Measurements from ENCODE around the gene MYH6. TPM values are rescaled to one million over a fixed set of nuclear protein-coding genes. Genes with fewer than 3 reads are reported as not detected.

The MYH6 gene
- total RNA-seq, 2 experiments from 2014 or later = 0.23 to 1.0 TPM

DNA sequence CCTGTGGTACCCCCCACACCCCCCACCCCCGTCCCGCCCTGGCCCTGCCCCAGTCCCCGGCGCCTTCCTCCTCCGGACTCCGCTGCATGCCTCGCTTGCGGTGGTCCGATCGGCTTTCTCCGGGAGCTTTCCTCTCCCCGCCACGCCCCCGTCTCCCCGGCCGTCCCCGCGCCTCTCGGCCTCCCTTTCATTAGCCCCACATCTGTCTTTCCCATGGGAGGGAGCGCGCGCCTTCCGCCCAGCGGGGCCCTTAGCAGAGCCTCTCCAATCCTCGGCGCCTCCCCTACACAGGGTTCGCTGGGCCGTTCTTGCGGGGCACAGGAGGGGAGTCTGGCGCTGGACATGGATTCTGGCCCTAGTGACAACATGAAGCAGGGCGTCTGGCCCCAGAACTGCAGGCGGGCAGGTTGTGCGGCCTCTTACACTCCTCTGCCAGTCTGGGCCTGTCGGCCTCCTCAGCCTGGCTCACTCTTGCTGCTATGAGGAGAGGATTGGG, 41.6 kb downstream of the MYH6 start:
- DNase-seq (no peak), ATAC-seq (no peak)
- Mint-ChIP-seq H3K4me1 (peaks cover 4% of the 10 kb centered on the region), H3K27me3 (peaks cover 41% of the 10 kb centered on the region), H3K27ac (no peak overlapping the region), H3K36me3 (no peaks in the 10 kb centered on the region), H3K9me3 (ENCODE audit: low read depth) (no peaks in the 10 kb centered on the region), H3K4me3 (no peak overlapping the region)
- CTCF ChIA-PET = interaction anchor here (0.6 to 1.7 kb wide), 2 partner anchors 11 to 183 kb away, joined by 3 read pairs; partner anchors contain the start of genes CMTM5 and SLC7A8

DNA sequence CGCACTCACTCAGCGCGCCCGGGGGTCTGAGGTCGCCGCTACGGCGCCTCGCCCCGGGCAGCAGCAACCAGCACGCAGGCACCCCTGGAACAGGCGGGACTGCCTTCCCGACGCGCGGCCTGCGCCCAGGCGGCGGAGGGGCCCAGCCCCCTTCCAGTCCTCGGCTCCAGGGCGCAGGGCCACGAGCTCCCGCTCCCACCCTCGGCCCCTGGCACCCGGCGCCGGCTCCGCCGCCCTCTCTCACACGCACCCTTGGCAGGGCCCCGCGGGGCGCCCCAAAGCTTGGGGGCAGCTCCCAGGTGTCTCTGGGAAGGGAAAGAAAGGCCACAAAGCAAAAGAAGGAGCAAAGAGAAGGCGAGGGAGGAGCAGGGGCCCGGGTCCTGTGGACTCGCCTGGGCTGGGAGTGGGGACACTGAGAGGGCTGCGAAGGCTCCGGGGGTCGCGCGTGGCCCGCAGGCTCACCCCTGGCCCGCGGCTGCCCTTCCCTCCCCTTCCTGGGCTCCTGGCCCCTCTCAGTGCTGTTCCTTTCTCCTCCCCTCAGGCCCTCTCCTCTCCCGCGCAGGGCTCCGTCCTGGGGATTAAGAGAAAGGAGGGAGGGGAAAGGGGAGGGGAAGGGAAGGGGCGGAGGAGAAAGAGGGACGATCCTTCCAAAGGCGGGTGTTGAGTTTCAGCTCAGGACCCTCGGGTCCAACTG, 42.2 kb downstream of the MYH6 start:
- no peak overlapping the region for H3K27ac Mint-ChIP-seq
- H3K4me1 Mint-ChIP-seq = peaks cover 3% of the 10 kb centered on the region
- CTCF ChIA-PET = no interaction called here
- no peak for ATAC-seq
- peaks cover 40% of the 10 kb centered on the region for H3K27me3 Mint-ChIP-seq
- DNase-seq = no peak
- no peaks in the 10 kb centered on the region for H3K36me3 Mint-ChIP-seq
- H3K9me3 Mint-ChIP-seq (ENCODE audit: low read depth) = no peaks in the 10 kb centered on the region
- H3K4me3 Mint-ChIP-seq = no peak overlapping the region

DNA sequence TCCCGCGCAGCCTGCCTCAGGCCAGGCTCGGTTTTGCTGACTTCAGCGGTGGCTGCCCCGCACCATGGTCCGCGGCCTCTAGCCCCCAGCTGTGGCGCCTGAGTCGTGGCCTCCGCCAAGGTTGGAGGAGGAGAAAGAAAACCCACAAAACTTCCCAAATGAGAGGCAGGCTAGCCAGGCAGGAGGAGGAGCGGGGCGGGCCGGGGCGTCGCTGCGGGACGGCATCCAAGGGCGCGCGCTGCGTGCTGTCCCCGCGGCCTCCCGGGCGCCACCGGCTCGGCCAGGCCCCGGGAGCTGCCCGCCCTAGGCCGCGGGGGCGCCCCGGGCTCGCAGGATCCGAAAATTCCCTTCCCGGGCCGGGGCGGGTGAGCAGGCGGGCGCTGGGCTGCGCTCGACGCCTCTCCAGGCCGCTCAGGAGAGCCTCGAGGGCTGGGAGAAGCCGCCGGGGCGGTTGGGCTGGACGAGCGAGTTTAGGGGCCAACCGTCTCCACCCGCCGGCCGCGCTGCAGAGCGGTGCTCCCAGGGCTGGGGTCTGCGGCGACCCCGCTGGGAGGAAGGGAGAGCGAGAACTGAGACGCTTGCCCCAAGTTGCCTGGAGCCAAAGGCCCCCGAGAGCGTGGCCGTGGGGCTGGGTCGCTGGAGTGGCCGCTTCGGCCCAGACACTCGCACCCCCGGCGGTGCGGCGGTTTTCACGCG, 42.9 kb downstream of the MYH6 start, which contains the start of gene EFS:
TSS of gene EFS (minus strand) at position 137 of the 696 bp plus-strand sequence. CDS start 147 bp downstream, outside the sequence.
- peaks cover 40% of the 10 kb centered on the region for H3K27me3 Mint-ChIP-seq
- DNase-seq = no peak
- H3K27ac Mint-ChIP-seq = no peak within 1 kb of the TSS

DNA sequence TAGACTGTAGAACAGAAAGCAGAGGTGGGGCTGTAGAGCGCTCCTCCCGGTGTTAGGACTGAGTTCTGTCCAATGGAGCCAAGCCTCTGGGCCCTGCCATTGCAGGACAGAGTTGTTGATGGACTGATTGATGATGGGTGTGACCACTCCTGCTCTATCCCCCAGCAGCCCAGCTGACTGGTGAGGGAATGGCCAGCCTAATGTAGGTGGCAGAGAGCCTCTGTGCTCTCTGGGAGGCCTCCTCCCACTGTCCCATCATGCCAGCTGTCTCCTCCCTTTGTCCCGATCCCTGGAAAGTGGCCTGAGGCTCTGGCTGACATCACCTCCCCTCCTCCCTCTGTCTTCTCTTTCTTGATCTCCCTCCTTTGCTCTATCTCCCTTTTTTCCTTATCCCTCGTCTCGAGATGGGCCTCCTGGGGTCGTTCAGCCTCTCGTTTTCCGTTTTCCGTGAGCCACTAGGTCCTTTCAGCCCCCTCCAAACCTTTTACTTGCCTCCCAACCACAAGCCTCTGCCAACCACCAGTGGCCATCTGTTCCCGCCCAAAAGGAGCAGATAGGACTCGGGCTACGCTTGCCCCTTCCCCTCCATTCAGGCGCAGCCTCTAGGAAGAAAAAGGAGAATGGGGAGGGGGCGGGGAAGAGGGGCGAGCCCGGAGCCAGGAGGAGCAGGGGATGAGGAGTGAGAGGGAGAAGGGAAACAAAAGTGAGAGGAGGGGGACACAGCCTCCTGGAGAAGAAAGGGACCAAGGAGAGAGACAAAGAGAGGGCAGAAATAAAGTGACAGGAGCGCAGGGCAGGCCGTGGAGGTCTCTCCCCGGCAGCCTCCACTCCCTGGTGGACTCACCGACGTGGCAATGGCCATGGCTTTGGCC, 43.7 kb downstream of the MYH6 start:
- DNase-seq (no peak), ATAC-seq (no peak)
- no peaks in the 10 kb centered on the region for H3K9me3 Mint-ChIP-seq (ENCODE audit: low read depth)
- H3K36me3 Mint-ChIP-seq = no peaks in the 10 kb centered on the region
- CTCF ChIA-PET = no interaction called here
- H3K4me3 Mint-ChIP-seq = no peak overlapping the region
- peaks cover 3% of the 10 kb centered on the region for H3K4me1 Mint-ChIP-seq
- peaks cover 40% of the 10 kb centered on the region for H3K27me3 Mint-ChIP-seq
- H3K27ac Mint-ChIP-seq = no peak overlapping the region

More for the DNA sequence above, 42.9 kb downstream of the MYH6 start, which contains the start of gene EFS:
- no peak within 1 kb of the TSS for H3K4me3 Mint-ChIP-seq
- H3K36me3 Mint-ChIP-seq = no peaks in the 10 kb centered on the region
- peaks cover 3% of the 10 kb centered on the region for H3K4me1 Mint-ChIP-seq
- CTCF ChIA-PET = no interaction called here
- ATAC-seq = no peak
- H3K9me3 Mint-ChIP-seq (ENCODE audit: low read depth) = no peaks in the 10 kb centered on the region

DNA sequence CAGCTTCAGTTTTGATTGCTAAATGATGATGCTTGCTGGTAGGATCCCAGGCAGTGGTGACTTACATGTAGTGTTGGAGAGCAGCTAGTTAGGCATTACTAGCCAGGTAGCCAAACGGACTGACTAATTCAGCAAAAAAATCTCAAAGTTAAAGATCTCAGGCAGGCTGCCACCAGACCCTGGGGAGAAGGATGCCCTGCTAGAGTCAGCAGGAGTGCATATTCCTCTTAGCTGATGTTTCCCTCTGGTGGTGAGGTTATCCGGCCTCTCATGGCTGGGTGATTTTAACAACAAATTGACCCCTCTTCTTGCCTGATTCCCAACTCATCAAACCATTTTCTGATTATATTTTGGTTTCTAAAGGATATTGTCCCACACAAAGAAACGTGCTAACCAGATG, 45.9 kb downstream of the MYH6 start:
- Mint-ChIP-seq H3K27ac (no peak overlapping the region), H3K36me3 (no peaks in the 10 kb centered on the region), H3K9me3 (ENCODE audit: low read depth) (no peaks in the 10 kb centered on the region), H3K27me3 (peaks cover 27% of the 10 kb centered on the region), H3K4me1 (peaks cover 3% of the 10 kb centered on the region), H3K4me3 (no peak overlapping the region)
- no peak for ATAC-seq
- CTCF ChIA-PET = interaction anchor here (0.7 to 1.6 kb wide), 2 partner anchors 18 to 268 kb away, joined by 3 to 5 read pairs; partner anchors contain the start of gene ACIN1
- DNase-seq = no peak

DNA sequence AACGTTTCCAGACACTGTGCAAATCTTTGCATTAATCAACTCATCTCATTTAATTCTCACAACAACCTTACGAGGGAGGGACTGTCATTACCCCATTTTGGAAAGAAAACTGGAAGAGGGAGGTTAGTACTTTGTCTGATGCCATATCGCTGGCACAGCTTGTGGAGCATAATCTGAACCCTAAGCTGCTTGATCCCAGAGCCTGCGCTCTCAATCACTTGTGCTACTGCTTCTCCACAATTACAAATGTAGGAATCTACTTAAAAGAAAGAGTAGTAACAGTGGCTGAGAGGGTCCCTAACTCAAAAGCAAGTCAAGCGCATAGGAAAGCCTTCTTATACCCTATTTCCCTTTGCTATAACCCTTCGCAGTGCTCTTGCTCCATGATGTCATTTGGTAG, 46.3 kb downstream of the MYH6 start:
- no peak for DNase-seq
- H3K4me3 Mint-ChIP-seq = no peak overlapping the region
- CTCF ChIA-PET = interaction anchor here (1.6 kb wide), 1 partner anchor 19 kb away, joined by 5 read pairs; no protein-coding TSS in a partner anchor
- H3K27me3 Mint-ChIP-seq = peaks cover 23% of the 10 kb centered on the region
- H3K36me3 Mint-ChIP-seq = no peaks in the 10 kb centered on the region
- H3K27ac Mint-ChIP-seq = no peak overlapping the region
- no peak for ATAC-seq
- H3K4me1 Mint-ChIP-seq = peaks cover 3% of the 10 kb centered on the region
- H3K9me3 Mint-ChIP-seq (ENCODE audit: low read depth) = no peaks in the 10 kb centered on the region

DNA sequence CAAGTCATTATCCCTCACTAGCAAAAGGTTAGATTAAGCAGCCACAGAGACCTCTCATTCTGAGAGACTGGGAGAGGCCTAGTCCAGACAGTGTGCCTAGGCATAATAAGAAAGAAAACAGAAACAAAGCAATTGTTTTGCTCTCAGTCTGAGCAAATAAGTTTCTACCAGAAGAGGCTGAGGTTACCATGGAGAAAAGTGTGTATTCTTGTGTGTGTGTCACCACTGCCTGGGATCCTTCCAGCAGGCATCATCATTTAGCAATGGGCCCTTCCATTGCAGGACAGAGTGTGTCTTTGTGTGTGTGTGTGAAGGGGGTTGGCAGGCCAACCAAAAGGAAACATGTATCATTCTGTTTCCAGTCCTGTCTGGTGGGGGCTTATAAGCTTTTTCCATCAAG, 46.8 kb downstream of the MYH6 start:
- H3K36me3 Mint-ChIP-seq = no peaks in the 10 kb centered on the region
- H3K4me3 Mint-ChIP-seq = no peak overlapping the region
- peak; percentile 55 for ATAC-seq
- no peaks in the 10 kb centered on the region for H3K9me3 Mint-ChIP-seq (ENCODE audit: low read depth)
- peaks cover 22% of the 10 kb centered on the region for H3K27me3 Mint-ChIP-seq
- H3K27ac Mint-ChIP-seq = no peak overlapping the region
- DNase-seq = no peak
- CTCF ChIA-PET = interaction anchor here (1.6 to 1.9 kb wide), 2 partner anchors 19 to 35 kb away, joined by 5 read pairs; no protein-coding TSS in a partner anchor
- H3K4me1 Mint-ChIP-seq = peaks cover 3% of the 10 kb centered on the region

DNA sequence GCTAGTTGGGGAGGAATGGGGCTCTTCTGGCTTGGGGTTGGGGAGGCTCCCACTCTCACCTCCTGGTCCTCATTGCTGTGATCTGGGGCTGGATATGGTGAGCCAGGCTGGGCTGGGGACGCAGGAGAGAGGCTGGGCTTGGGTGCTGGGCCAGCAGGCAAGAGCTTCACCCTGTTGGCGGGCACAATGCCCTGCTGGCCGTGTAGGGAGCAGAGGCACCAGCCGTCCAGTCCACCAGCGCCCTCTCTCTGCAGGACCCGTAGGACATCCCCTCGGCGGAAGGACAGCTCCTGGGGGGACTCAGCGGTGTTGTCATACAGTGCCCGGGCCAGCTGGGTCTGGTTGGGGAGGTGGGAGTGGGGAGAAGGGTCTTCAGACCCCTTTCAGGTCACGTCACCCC, 47.6 kb downstream of the MYH6 start:
- Mint-ChIP-seq H3K4me3 (no peak overlapping the region), H3K4me1 (peaks cover 3% of the 10 kb centered on the region), H3K27ac (no peak overlapping the region), H3K9me3 (ENCODE audit: low read depth) (no peaks in the 10 kb centered on the region), H3K36me3 (no peaks in the 10 kb centered on the region), H3K27me3 (peaks cover 28% of the 10 kb centered on the region)
- ATAC-seq (no peak), DNase-seq (no peak)
- CTCF ChIA-PET = interaction anchor here (0.7 to 1.9 kb wide), 3 partner anchors 19 to 34 kb away, joined by 3 to 5 read pairs (median 3); no protein-coding TSS in a partner anchor

DNA sequence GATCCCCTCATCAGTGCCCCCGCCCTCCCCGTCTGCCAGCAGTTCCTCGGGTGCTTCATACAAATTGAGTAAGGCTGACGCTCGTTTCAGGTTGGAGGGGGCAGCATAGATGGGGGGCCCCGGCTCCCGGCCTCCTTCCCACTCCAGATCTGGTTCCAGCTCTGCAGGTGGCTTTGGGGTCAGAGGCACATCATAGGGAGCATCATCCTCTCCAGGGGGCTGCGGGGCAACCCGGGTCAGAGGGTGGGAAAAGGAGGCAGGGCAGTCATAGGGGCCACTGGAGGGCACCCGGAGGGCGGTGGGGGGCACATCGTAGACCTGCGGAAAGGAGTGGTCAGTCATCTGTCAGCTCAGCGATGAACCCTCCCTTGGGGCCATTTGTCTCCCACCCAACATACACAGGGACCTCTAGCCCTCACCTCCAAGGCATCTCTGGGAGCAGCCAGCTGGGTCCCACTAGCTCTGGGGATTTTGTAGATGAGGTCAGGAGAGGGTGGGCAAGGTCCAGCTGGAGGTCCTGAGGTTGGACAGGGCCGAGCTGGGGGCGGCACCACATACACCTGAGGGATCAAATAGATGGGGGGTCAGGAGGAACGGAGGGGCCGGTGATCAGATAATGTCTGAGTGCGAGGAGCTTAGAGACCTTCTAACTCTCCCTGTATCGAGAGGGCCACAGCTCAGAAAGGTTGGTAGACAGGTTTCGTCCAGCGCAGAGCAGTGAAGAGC, 48.2 kb downstream of the MYH6 start:
- ATAC-seq (no peak), DNase-seq (no peak)
- Mint-ChIP-seq H3K27me3 (peaks cover 32% of the 10 kb centered on the region), H3K27ac (no peak overlapping the region), H3K9me3 (ENCODE audit: low read depth) (no peaks in the 10 kb centered on the region), H3K36me3 (no peaks in the 10 kb centered on the region), H3K4me3 (no peak overlapping the region), H3K4me1 (peaks cover 2% of the 10 kb centered on the region)
- CTCF ChIA-PET = interaction anchor here (0.7 to 1.9 kb wide), 3 partner anchors 20 to 33 kb away, joined by 3 to 5 read pairs (median 3); no protein-coding TSS in a partner anchor

DNA sequence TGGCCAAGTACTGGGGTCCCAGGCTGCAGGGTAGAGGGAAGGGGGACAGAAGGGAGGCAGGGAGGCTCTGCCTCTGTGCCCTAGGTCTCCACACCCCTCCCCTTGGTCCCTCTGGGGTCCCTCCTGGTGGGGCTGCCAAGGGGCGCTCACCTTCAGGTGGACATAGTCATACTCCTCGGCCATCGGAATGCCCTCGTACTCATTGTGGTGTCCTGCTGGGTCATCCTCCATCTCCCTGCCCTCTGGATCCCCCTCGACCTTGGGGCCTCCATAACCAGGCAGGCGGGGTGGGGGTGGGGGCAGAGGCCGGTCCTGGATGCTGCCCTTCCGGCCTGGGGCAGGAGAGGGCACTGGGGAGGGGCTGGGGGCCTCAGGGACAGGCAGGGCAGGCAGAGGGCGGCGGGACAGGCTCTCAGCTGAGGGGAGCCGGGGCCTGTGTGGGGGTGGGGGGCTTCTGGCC, 48.9 kb downstream of the MYH6 start:
- H3K9me3 Mint-ChIP-seq (ENCODE audit: low read depth) = no peaks in the 10 kb centered on the region
- no peaks in the 10 kb centered on the region for H3K36me3 Mint-ChIP-seq
- H3K27me3 Mint-ChIP-seq = peaks cover 32% of the 10 kb centered on the region
- no peak for DNase-seq
- no peak overlapping the region for H3K27ac Mint-ChIP-seq
- no peaks in the 10 kb centered on the region for H3K4me1 Mint-ChIP-seq
- CTCF ChIA-PET = interaction anchor here (1.2 kb wide), 1 partner anchor 21 kb away, joined by 3 read pairs; no protein-coding TSS in a partner anchor
- no peak overlapping the region for H3K4me3 Mint-ChIP-seq
- no peak for ATAC-seq

DNA sequence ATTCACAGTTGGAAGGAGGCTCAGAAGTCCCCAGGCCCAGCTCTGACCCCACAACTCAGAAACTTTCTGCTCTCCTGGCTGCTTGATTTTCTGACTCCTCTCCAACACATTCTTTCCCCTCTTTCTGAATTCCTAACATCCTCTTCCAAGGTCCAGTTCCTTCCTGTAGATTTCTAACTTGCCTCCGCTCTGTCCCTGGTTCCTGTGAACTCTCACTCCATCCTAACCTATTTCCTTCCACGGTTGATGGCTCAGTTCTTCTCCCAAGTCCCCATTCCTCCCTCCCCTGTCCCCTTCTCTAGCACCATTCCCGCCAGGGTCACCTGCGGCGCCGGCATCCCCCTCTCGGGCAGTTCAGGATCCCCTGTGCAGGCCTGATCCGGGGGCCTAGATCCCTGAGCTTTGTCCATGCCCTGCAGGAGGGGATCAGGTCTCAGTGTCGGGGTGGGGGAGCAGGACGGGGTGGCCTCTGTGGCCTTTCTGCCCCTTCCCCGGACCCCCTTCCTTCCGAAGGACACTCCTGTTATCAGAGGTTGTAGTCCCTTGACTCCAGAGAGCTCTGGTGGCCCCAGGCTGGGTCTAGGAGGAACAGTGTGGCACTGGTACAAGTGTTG, 49.4 kb downstream of the MYH6 start:
- H3K27ac Mint-ChIP-seq = no peak overlapping the region
- CTCF ChIA-PET = no interaction called here
- no peak overlapping the region for H3K4me3 Mint-ChIP-seq

DNA sequence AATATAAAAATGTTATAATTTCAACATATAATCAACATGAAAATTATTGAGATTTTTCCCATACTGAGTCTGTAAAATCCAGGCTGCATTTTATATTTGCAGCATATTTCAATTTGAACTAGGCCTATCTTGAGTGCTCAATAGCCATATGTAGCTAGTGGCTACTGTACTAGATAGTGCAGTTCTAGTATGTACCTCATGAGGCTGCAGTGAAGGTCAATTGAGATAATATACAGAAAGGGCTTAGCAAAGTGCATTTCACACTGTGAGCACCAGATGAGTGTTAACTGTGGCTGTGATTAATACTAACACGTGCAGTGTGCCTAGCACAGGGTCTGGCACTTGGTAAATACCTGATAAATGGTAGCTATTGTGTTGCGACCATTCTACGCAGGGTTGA, 50.0 kb downstream of the MYH6 start:
- CTCF ChIA-PET = no interaction called here
- Mint-ChIP-seq H3K27me3 (peaks cover 36% of the 10 kb centered on the region), H3K36me3 (no peaks in the 10 kb centered on the region), H3K27ac (no peak overlapping the region), H3K4me3 (no peak overlapping the region), H3K4me1 (peaks cover 2% of the 10 kb centered on the region), H3K9me3 (ENCODE audit: low read depth) (no peaks in the 10 kb centered on the region)
- DNase-seq = no peak
- ATAC-seq = no peak

More for the DNA sequence above, 49.4 kb downstream of the MYH6 start:
- H3K36me3 Mint-ChIP-seq = no peaks in the 10 kb centered on the region
- H3K4me1 Mint-ChIP-seq = no peaks in the 10 kb centered on the region
- peaks cover 34% of the 10 kb centered on the region for H3K27me3 Mint-ChIP-seq
- no peak for ATAC-seq
- no peaks in the 10 kb centered on the region for H3K9me3 Mint-ChIP-seq (ENCODE audit: low read depth)
- DNase-seq = no peak

Measured in activated CD8-positive, alpha-beta memory T cell treated with anti-CD3 and anti-CD28 coated beads, Interleukin-2, amount 10 ng/mL, durations not matched to agents 7 days and 5 days (primary cell).